HepG2 (cell line): ENCODE data around the gene TRIM44. TPM values are rescaled to one million over a fixed set of nuclear protein-coding genes. Genes with fewer than 3 reads are reported as not detected.

ENCODE experiments used
- BCL3 ChIP-seq: sonication (generic); formaldehyde crosslinking; IDR thresholded peaks from 2 replicates; pipeline ENCODE4 v1.5.1; 2020; ENCODE audit warnings: mild to moderate bottlenecking, missing genetic modification reagents, moderate library complexity
- KMT2B ChIP-seq: IDR thresholded peaks from 2 replicates; pipeline ENCODE4 v1.6.1; 2016; ENCODE audit warnings: missing genetic modification reagents, missing compliant biosample characterization
- POGK ChIP-seq: sonication (generic); formaldehyde crosslinking; conservative IDR thresholded peaks from 2 replicates; pipeline ENCODE4 v1.8.0; 2022; ENCODE audit warnings: mild to moderate bottlenecking, moderate library complexity, missing genetic modification reagents
- UBTF ChIP-seq: sonication (generic); formaldehyde crosslinking; IDR thresholded peaks from 2 replicates; pipeline ENCODE4 v1.4.0; 2020; ENCODE audit warnings: mild to moderate bottlenecking, missing genetic modification reagents
- ZBTB40 ChIP-seq, 2 experiments: fragments of 450-650 bp in 1 of 2; sonication (generic) in 1 of 2; formaldehyde crosslinking in 1 of 2; IDR thresholded peaks; 2 replicates each; pipeline versions ENCODE4 v1.6.1 to v1.8.0; 2016 to 2022; ENCODE audit warnings: antibody characterized with exemption in 1 of 2, mild to moderate bottlenecking in 1 of 2, missing genetic modification reagents in 1 of 2
- ZFP90 ChIP-seq: sonication (generic); formaldehyde crosslinking; IDR thresholded peaks from 2 replicates; pipeline ENCODE4 v1.8.0; 2022; ENCODE audit warnings: missing genetic modification reagents, mild to moderate bottlenecking, inconsistent platforms, borderline replicate concordance
- polyA plus RNA-seq, 8 experiments: library from polyadenylated mRNA; depleted of rRNA in 3 of 8; stranded (reverse) in 7 of 8; unstranded in 1 of 8; fragments of >200 nt; fragmentation: Illumina TruSeq in 4 of 8; extraction: Trizol in 4 of 8; gene quantifications; 2 replicates each; pipeline versions ENCODE4 v1.2.1 to v1.2.3, GENCODE V29; 2011 to 2016; ENCODE audit warnings: low read depth in 4 of 8, missing spikeins in 1 of 8, mixed read lengths in 1 of 8; ENCODE audit not compliant: insufficient read depth in 1 of 8
- total RNA-seq, 5 experiments: library from RNA; depleted of rRNA; stranded (reverse); fragments of >200 nt; fragmentation: Illumina TruSeq; extraction: Trizol; gene quantifications; 2 replicates each; pipeline ENCODE4 v1.2.3, GENCODE V29; 2016; ENCODE audit warnings: low read depth in 1 of 5
- TF ChIP-seq, protein P1 (sequence below): sonication (generic); formaldehyde crosslinking; IDR thresholded peaks from 2 replicates; pipeline ENCODE4 v1.4.0; 2020; ENCODE audit warnings: missing genetic modification reagents
- TF ChIP-seq, protein P2 (sequence below): sonication (generic); formaldehyde crosslinking; IDR thresholded peaks from 2 replicates; pipeline ENCODE4 v1.5.0; 2020; ENCODE audit warnings: missing genetic modification reagents, mild to moderate bottlenecking, borderline replicate concordance

TRIM44 gene
- total and polyA plus RNA-seq, 2 of the 13 experiments (the other 11 are each of a cell fraction or from before 2014, with no cell fraction given) = 22.7 to 50.3 TPM

GRCh38 chr11:35662649-35663407 lies at the start of gene TRIM44 (continued):
- TF ChIP-seq ZBTB40 (IDR thresholded peaks at IDR 0.05) (no peak), ZBTB40 (CRISPR knock-in tag; IDR thresholded peaks at IDR 0.05) (peak; percentile 95), POGK (CRISPR knock-in tag) (peak; percentile 97), ZFP90 (CRISPR knock-in tag) (peak; percentile 85), KMT2B (CRISPR knock-in tag) (peak; percentile 80), UBTF (CRISPR knock-in tag) (peak; percentile 80), BCL3 (peak; percentile 99)
- TF ChIP-seq, protein P1, sequence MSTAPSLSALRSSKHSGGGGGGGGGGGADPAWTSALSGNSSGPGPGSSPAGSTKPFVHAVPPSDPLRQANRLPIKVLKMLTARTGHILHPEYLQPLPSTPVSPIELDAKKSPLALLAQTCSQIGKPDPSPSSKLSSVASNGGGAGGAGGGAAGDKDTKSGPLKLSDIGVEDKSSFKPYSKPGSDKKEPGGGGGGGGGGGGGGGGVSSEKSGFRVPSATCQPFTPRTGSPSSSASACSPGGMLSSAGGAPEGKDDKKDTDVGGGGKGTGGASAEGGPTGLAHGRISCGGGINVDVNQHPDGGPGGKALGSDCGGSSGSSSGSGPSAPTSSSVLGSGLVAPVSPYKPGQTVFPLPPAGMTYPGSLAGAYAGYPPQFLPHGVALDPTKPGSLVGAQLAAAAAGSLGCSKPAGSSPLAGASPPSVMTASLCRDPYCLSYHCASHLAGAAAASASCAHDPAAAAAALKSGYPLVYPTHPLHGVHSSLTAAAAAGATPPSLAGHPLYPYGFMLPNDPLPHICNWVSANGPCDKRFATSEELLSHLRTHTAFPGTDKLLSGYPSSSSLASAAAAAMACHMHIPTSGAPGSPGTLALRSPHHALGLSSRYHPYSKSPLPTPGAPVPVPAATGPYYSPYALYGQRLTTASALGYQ (CRISPR knock-in tag) = peak; percentile 81
- TF ChIP-seq, protein P2, sequence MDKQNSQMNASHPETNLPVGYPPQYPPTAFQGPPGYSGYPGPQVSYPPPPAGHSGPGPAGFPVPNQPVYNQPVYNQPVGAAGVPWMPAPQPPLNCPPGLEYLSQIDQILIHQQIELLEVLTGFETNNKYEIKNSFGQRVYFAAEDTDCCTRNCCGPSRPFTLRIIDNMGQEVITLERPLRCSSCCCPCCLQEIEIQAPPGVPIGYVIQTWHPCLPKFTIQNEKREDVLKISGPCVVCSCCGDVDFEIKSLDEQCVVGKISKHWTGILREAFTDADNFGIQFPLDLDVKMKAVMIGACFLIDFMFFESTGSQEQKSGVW (CRISPR knock-in tag) = 0 out of 2 replicates have a peak, but pooled peaks have one; percentile 84
